Measurements from ENCODE around the gene NEXN.

NEXN gene

GRCh38 chr1:77948841-77949424, 60.5 kb downstream of the NEXN start:
- H3K9ac ChIP-seq (ENCODE audit: low read depth, low read length), result no peak overlapping the region
- H3K27me3 ChIP-seq (ENCODE audit: control insufficient read depth, insufficient read depth, low read length), result no peaks in the 10 kb centered on the region
- H3K36me3 ChIP-seq (ENCODE audit: control insufficient read depth, insufficient read depth, low read length), result peaks cover 12% of the 10 kb centered on the region
- H3K4me1 ChIP-seq (ENCODE audit: control insufficient read depth, insufficient read depth, low read length), result no peaks in the 10 kb centered on the region
- no peaks in the 10 kb centered on the region for H3K9me3 ChIP-seq (ENCODE audit: control insufficient read depth, insufficient read depth, low read length)
- no peak overlapping the region for H3K4me3 ChIP-seq (ENCODE audit: low read depth, low read length)

- Histone ChIP-seq H3K4me1 (ENCODE audit: control insufficient read depth, insufficient read depth, low read length) (no peaks in the 10 kb centered on the region), H3K9me3 (ENCODE audit: control insufficient read depth, insufficient read depth, low read length) (no peaks in the 10 kb centered on the region), H3K27me3 (ENCODE audit: control insufficient read depth, insufficient read depth, low read length) (no peaks in the 10 kb centered on the region), H3K9ac (ENCODE audit: low read depth, low read length) (no peak overlapping the region), H3K4me3 (ENCODE audit: low read depth, low read length) (no peak overlapping the region), H3K36me3 (ENCODE audit: control insufficient read depth, insufficient read depth, low read length) (peaks cover 24% of the 10 kb centered on the region)
Observed at GRCh38 chr1:77950873-77951272, 62.4 kb downstream of the NEXN start.

- Histone ChIP-seq H3K4me1 (ENCODE audit: control insufficient read depth, insufficient read depth, low read length) (no peaks in the 10 kb centered on the region), H3K9ac (ENCODE audit: low read depth, low read length) (no peak overlapping the region), H3K9me3 (ENCODE audit: control insufficient read depth, insufficient read depth, low read length) (no peaks in the 10 kb centered on the region), H3K27me3 (ENCODE audit: control insufficient read depth, insufficient read depth, low read length) (no peaks in the 10 kb centered on the region), H3K4me3 (ENCODE audit: low read depth, low read length) (no peak overlapping the region), H3K36me3 (ENCODE audit: control insufficient read depth, insufficient read depth, low read length) (peaks cover 28% of the 10 kb centered on the region)
Observed at GRCh38 chr1:77951328-77951727, 62.9 kb downstream of the NEXN start.

GRCh38 chr1:77953907-77954306, 65.5 kb downstream of the NEXN start:
- no peak overlapping the region for H3K9ac ChIP-seq (ENCODE audit: low read depth, low read length)
- H3K36me3 ChIP-seq (ENCODE audit: control insufficient read depth, insufficient read depth, low read length), result peaks cover 39% of the 10 kb centered on the region
- no peak overlapping the region for H3K4me3 ChIP-seq (ENCODE audit: low read depth, low read length)
- no peaks in the 10 kb centered on the region for H3K4me1 ChIP-seq (ENCODE audit: control insufficient read depth, insufficient read depth, low read length)
- no peaks in the 10 kb centered on the region for H3K9me3 ChIP-seq (ENCODE audit: control insufficient read depth, insufficient read depth, low read length)
- no peaks in the 10 kb centered on the region for H3K27me3 ChIP-seq (ENCODE audit: control insufficient read depth, insufficient read depth, low read length)

GRCh38 chr1:77954521-77954920, 66.1 kb downstream of the NEXN start:
- Histone ChIP-seq H3K27me3 (ENCODE audit: control insufficient read depth, insufficient read depth, low read length) (no peaks in the 10 kb centered on the region), H3K4me1 (ENCODE audit: control insufficient read depth, insufficient read depth, low read length) (no peaks in the 10 kb centered on the region), H3K36me3 (ENCODE audit: control insufficient read depth, insufficient read depth, low read length) (peaks cover 43% of the 10 kb centered on the region), H3K9ac (ENCODE audit: low read depth, low read length) (no peak overlapping the region), H3K9me3 (ENCODE audit: control insufficient read depth, insufficient read depth, low read length) (no peaks in the 10 kb centered on the region), H3K4me3 (ENCODE audit: low read depth, low read length) (no peak overlapping the region)

GRCh38 chr1:77955709-77956108, 67.3 kb downstream of the NEXN start:
- Histone ChIP-seq H3K36me3 (ENCODE audit: control insufficient read depth, insufficient read depth, low read length) (peaks cover 53% of the 10 kb centered on the region), H3K27me3 (ENCODE audit: control insufficient read depth, insufficient read depth, low read length) (no peaks in the 10 kb centered on the region), H3K9ac (ENCODE audit: low read depth, low read length) (no peak overlapping the region), H3K4me3 (ENCODE audit: low read depth, low read length) (no peak overlapping the region), H3K9me3 (ENCODE audit: control insufficient read depth, insufficient read depth, low read length) (no peaks in the 10 kb centered on the region), H3K4me1 (ENCODE audit: control insufficient read depth, insufficient read depth, low read length) (no peaks in the 10 kb centered on the region)

- peaks cover 58% of the 10 kb centered on the region for H3K36me3 ChIP-seq (ENCODE audit: control insufficient read depth, insufficient read depth, low read length)
- H3K9me3 ChIP-seq (ENCODE audit: control insufficient read depth, insufficient read depth, low read length), result no peaks in the 10 kb centered on the region
- H3K4me3 ChIP-seq (ENCODE audit: low read depth, low read length), result no peak overlapping the region
- H3K27me3 ChIP-seq (ENCODE audit: control insufficient read depth, insufficient read depth, low read length), result no peaks in the 10 kb centered on the region
- no peak overlapping the region for H3K9ac ChIP-seq (ENCODE audit: low read depth, low read length)
- H3K4me1 ChIP-seq (ENCODE audit: control insufficient read depth, insufficient read depth, low read length), result no peaks in the 10 kb centered on the region
Observed at GRCh38 chr1:77956464-77956863, 68.0 kb downstream of the NEXN start.

GRCh38 chr1:77958391-77958790, 70.0 kb downstream of the NEXN start:
- H3K4me3 ChIP-seq (ENCODE audit: low read depth, low read length), result no peak overlapping the region
- peaks cover 73% of the 10 kb centered on the region for H3K36me3 ChIP-seq (ENCODE audit: control insufficient read depth, insufficient read depth, low read length)
- no peaks in the 10 kb centered on the region for H3K27me3 ChIP-seq (ENCODE audit: control insufficient read depth, insufficient read depth, low read length)
- no peaks in the 10 kb centered on the region for H3K9me3 ChIP-seq (ENCODE audit: control insufficient read depth, insufficient read depth, low read length)
- no peaks in the 10 kb centered on the region for H3K4me1 ChIP-seq (ENCODE audit: control insufficient read depth, insufficient read depth, low read length)
- no peak overlapping the region for H3K9ac ChIP-seq (ENCODE audit: low read depth, low read length)

DNA sequence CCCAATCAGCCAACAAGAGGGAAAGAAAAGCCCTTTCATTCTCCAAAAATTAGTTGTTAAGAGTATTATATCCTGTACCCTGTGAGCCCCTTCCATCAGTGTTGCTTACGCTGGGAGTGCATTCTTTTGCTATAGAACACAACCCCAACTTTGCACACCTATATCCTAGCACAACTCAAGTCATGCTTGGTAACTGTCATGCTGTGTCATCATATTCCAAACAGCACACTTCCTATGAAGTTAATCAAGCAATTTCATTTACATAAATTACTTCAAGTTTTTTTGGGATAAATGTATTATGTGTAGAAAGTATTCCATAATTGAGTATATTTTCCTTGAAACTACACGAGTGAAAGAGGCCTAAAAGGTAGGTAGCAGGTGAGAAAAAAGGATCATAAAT, 70.4 kb downstream of the NEXN start:
- peaks cover 73% of the 10 kb centered on the region for H3K36me3 ChIP-seq (ENCODE audit: control insufficient read depth, insufficient read depth, low read length)
- H3K27me3 ChIP-seq (ENCODE audit: control insufficient read depth, insufficient read depth, low read length), result no peaks in the 10 kb centered on the region
- H3K9ac ChIP-seq (ENCODE audit: low read depth, low read length), result no peak overlapping the region
- H3K9me3 ChIP-seq (ENCODE audit: control insufficient read depth, insufficient read depth, low read length), result no peaks in the 10 kb centered on the region
- H3K4me1 ChIP-seq (ENCODE audit: control insufficient read depth, insufficient read depth, low read length), result no peaks in the 10 kb centered on the region
- H3K4me3 ChIP-seq (ENCODE audit: low read depth, low read length), result no peak overlapping the region

DNA sequence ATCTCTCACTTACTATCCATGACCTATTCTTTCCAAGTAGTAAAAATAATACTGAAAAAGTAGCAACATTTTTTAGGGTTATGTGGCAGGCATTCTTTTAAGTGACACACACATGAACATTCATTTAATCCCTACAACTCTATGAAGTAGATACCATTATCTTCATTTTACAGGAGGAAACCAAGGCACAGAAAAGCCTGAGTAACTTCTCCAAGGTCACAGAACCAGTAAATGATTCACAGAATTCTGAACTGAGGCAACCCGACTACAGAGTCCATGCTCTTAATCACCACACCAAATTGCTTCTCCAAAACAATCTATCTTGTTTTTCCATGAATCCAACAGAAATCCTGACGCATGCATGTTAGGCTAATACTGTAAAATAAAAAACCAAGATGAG, 73.0 kb downstream of the NEXN start:
- no peaks in the 10 kb centered on the region for H3K9me3 ChIP-seq (ENCODE audit: control insufficient read depth, insufficient read depth, low read length)
- no peaks in the 10 kb centered on the region for H3K4me1 ChIP-seq (ENCODE audit: control insufficient read depth, insufficient read depth, low read length)
- H3K36me3 ChIP-seq (ENCODE audit: control insufficient read depth, insufficient read depth, low read length), result peaks cover 61% of the 10 kb centered on the region
- H3K4me3 ChIP-seq (ENCODE audit: low read depth, low read length), result no peak overlapping the region
- H3K9ac ChIP-seq (ENCODE audit: low read depth, low read length), result no peak overlapping the region
- no peaks in the 10 kb centered on the region for H3K27me3 ChIP-seq (ENCODE audit: control insufficient read depth, insufficient read depth, low read length)

DNA sequence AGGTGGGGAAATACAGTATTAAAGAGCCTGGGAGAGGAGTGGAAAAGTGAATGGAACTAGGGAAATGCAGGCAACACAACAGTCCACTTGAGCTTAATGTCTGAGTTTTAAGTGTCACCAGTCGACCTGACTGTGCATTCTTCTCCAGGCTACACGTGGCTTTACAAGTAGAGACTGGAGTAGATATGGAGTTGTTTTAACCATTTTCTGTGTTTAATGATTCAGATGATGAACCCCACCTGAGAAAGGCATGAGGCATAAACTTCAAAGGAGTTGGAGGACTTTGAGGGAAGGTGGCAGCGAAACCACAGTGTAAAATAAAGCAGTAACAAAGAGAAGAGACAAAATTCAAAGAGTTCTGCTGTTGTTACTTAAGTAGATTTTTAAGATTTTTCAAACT, 77.9 kb downstream of the NEXN start:
- no peak overlapping the region for H3K4me3 ChIP-seq (ENCODE audit: low read depth, low read length)
- H3K9me3 ChIP-seq (ENCODE audit: control insufficient read depth, insufficient read depth, low read length), result no peaks in the 10 kb centered on the region
- no peaks in the 10 kb centered on the region for H3K27me3 ChIP-seq (ENCODE audit: control insufficient read depth, insufficient read depth, low read length)
- H3K4me1 ChIP-seq (ENCODE audit: control insufficient read depth, insufficient read depth, low read length), result no peaks in the 10 kb centered on the region
- no peak overlapping the region for H3K9ac ChIP-seq (ENCODE audit: low read depth, low read length)
- H3K36me3 ChIP-seq (ENCODE audit: control insufficient read depth, insufficient read depth, low read length), result peaks cover 38% of the 10 kb centered on the region

DNA sequence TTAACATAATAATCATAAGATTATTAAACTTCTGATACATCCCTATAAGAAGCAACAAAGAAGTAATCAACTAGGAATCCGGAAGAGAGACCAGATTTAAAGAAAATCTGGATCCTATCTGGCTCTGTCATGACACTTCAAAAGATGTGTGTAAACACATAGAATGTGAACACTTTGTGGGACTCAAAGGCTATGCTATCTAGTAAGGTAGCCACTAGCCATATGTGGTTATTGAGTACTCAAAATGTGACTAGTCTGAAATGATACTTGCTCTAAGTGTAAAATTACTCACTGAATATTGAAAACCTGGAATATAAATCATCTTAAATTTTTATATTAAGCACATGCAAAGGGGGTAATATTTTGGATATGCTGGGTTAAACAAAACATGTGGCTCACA, 81.8 kb downstream of the NEXN start:
- Histone ChIP-seq H3K36me3 (ENCODE audit: control insufficient read depth, insufficient read depth, low read length) (peaks cover 22% of the 10 kb centered on the region), H3K9me3 (ENCODE audit: control insufficient read depth, insufficient read depth, low read length) (no peaks in the 10 kb centered on the region), H3K27me3 (ENCODE audit: control insufficient read depth, insufficient read depth, low read length) (no peaks in the 10 kb centered on the region), H3K4me3 (ENCODE audit: low read depth, low read length) (no peak overlapping the region), H3K4me1 (ENCODE audit: control insufficient read depth, insufficient read depth, low read length) (peaks cover 7% of the 10 kb centered on the region), H3K9ac (ENCODE audit: low read depth, low read length) (no peak overlapping the region)

Measured in iPS-15b (cell line).